ENCODE measurements around the gene FANCC. TPM values are rescaled to one million over a fixed set of nuclear protein-coding genes. Genes with fewer than 3 reads are reported as not detected.

Gene FANCC
- total RNA-seq, 2 donors from 2014 or later: 17.6 to 23.5 TPM

DNA sequence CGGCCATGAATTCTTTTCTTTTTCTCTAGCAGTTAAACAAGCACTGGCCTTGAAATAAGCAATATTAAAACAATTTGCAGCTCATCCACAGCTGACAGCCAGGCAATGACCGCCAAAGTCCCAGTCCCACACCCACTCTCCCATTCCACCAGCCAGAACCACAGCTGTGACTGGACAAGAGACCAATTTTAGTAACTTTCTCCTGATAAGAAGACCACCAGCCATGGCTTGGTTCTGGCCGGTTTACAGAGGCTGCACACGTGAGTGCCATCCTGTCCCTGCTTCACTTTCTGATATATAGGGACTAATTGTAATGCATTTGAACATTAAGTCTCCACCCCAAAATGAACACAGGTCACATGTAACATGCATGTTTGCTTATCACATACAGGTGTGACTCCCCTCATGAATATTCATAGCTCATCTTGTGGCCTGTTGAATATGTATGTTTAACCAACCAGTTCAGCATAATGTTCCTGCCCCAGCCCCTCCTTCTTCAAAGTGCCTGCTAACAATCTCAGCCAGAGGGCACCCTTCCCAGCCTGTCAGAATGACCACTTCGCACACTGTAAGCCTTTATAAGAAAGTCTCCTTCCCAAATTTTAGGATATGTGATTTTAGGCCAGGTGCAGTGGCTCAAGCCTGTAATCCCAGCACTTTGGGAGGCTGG is 23.9 kb upstream of the FANCC start:
- no peak overlapping the region for H3K27ac Mint-ChIP-seq
- peaks cover 9% of the 10 kb centered on the region for H3K27me3 Mint-ChIP-seq (ENCODE audit: insufficient read depth)
- peak; percentile 73 for DNase-seq
- Histone ChIP-seq H3K4me3 (ENCODE audit: low read length) (no peak overlapping the region), H3K27me3 (ENCODE audit: control insufficient read depth, insufficient read depth, low read length, poor library complexity, severe bottlenecking) (no peaks in the 10 kb centered on the region), H3K9me3 (ENCODE audit: control insufficient read depth, low read length) (no peaks in the 10 kb centered on the region), H3K9ac (ENCODE audit: extremely low read depth, low read length, poor library complexity, severe bottlenecking) (no peak overlapping the region), H3K27ac (ENCODE audit: low read depth, low read length) (no peak overlapping the region), H3K4me1 (ENCODE audit: control insufficient read depth, insufficient read depth, low read length) (no peaks in the 10 kb centered on the region), H3K36me3 (ENCODE audit: control insufficient read depth, insufficient read depth, low read length) (no peaks in the 10 kb centered on the region)
- TF ChIP-seq, protein P1, sequence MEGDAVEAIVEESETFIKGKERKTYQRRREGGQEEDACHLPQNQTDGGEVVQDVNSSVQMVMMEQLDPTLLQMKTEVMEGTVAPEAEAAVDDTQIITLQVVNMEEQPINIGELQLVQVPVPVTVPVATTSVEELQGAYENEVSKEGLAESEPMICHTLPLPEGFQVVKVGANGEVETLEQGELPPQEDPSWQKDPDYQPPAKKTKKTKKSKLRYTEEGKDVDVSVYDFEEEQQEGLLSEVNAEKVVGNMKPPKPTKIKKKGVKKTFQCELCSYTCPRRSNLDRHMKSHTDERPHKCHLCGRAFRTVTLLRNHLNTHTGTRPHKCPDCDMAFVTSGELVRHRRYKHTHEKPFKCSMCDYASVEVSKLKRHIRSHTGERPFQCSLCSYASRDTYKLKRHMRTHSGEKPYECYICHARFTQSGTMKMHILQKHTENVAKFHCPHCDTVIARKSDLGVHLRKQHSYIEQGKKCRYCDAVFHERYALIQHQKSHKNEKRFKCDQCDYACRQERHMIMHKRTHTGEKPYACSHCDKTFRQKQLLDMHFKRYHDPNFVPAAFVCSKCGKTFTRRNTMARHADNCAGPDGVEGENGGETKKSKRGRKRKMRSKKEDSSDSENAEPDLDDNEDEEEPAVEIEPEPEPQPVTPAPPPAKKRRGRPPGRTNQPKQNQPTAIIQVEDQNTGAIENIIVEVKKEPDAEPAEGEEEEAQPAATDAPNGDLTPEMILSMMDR (conservative IDR thresholded peaks at IDR 0.05): peak; percentile 64
- no peak overlapping the region for H3K4me3 Mint-ChIP-seq
- 90% methylated on average over 4 of the region's 5 CpGs; no CpG with 5 or more reads in 1 of the 2 experiments for WGBS, 2 experiments (ENCODE audit: insufficient coverage in 1 of 2, insufficient read length in 1 of 2)
- no peaks in the 10 kb centered on the region for H3K36me3 Mint-ChIP-seq (ENCODE audit: low read depth)
- H3K4me1 Mint-ChIP-seq: no peaks in the 10 kb centered on the region
- H3K9me3 Mint-ChIP-seq: no peaks in the 10 kb centered on the region

DNA sequence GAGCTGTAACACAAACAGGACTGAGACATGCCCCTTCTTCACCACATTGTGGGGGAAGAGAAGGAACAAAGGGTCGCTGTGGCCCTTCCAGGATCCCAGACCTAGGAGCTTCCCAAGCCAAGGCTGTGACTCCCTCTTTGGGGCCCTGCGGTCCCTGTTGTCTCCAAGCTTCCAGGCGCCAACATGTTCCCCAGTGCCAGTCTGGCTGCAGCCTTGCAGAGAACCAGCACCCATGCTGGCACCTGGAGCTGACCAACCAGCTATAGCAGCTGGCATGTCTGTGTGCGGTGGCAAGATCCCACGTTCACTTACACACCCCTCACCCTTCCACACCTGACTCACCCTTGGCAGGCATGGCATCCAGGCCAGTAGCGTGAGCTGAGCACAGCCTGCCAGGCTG is 20.7 kb upstream of the FANCC start:
- WGBS, 2 experiments (ENCODE audit: insufficient coverage in 1 of 2, insufficient read length in 1 of 2): 89 to 100% methylated on average over 1 to 6 of the region's 6 CpGs
- Histone ChIP-seq H3K27ac (ENCODE audit: low read depth, low read length) (no peak overlapping the region), H3K4me3 (ENCODE audit: low read length) (no peak overlapping the region), H3K27me3 (ENCODE audit: control insufficient read depth, insufficient read depth, low read length, poor library complexity, severe bottlenecking) (no peaks in the 10 kb centered on the region), H3K36me3 (ENCODE audit: control insufficient read depth, insufficient read depth, low read length) (no peaks in the 10 kb centered on the region), H3K9ac (ENCODE audit: extremely low read depth, low read length, poor library complexity, severe bottlenecking) (no peak overlapping the region), H3K4me1 (ENCODE audit: control insufficient read depth, insufficient read depth, low read length) (no peaks in the 10 kb centered on the region), H3K9me3 (ENCODE audit: control insufficient read depth, low read length) (no peaks in the 10 kb centered on the region)
- TF ChIP-seq, protein P1 (conservative IDR thresholded peaks at IDR 0.05): no peak
- Mint-ChIP-seq H3K27me3 (ENCODE audit: insufficient read depth) (peaks cover 2% of the 10 kb centered on the region), H3K4me1 (no peaks in the 10 kb centered on the region), H3K4me3 (no peak overlapping the region), H3K27ac (no peak overlapping the region), H3K9me3 (peaks cover 2% of the 10 kb centered on the region), H3K36me3 (ENCODE audit: low read depth) (no peaks in the 10 kb centered on the region)
- no peak for DNase-seq

DNA sequence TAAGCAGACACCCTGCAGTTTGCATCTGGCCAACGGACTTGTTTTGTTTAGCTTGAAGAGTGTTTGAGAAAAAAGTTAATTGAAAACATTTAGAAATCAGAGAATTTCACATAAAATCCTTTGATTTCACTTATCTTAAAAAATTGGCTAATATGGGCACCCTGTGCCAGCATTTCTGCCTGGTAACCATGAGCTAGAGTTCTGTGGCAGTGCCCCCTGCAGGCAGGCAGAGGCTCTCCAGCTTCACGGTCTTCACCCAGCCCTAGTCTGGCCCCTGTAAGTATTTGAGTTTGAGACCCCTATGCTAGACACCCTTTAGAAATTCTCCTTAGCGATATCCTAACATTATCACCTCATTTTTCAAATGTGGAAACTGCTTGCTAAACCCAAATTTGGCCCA is 18.8 kb upstream of the FANCC start:
- no peaks in the 10 kb centered on the region for H3K27me3 ChIP-seq (ENCODE audit: control insufficient read depth, insufficient read depth, low read length, poor library complexity, severe bottlenecking)
- Mint-ChIP-seq H3K27me3 (ENCODE audit: insufficient read depth) (peaks cover 4% of the 10 kb centered on the region), H3K9me3 (peaks cover 13% of the 10 kb centered on the region), H3K4me3 (no peak overlapping the region), H3K27ac (no peak overlapping the region), H3K4me1 (no peaks in the 10 kb centered on the region), H3K36me3 (ENCODE audit: low read depth) (no peaks in the 10 kb centered on the region)
- no peak overlapping the region for H3K27ac ChIP-seq (ENCODE audit: low read depth, low read length)
- peak; percentile 65 for DNase-seq
- H3K4me3 ChIP-seq (ENCODE audit: low read length): no peak overlapping the region
- H3K4me1 ChIP-seq (ENCODE audit: control insufficient read depth, insufficient read depth, low read length): no peaks in the 10 kb centered on the region
- no peak overlapping the region for H3K9ac ChIP-seq (ENCODE audit: extremely low read depth, low read length, poor library complexity, severe bottlenecking)
- no peaks in the 10 kb centered on the region for H3K36me3 ChIP-seq (ENCODE audit: control insufficient read depth, insufficient read depth, low read length)
- no peaks in the 10 kb centered on the region for H3K9me3 ChIP-seq (ENCODE audit: control insufficient read depth, low read length)
- TF ChIP-seq, protein P1 (conservative IDR thresholded peaks at IDR 0.05): peak; percentile 82
- WGBS, 2 experiments (ENCODE audit: insufficient coverage in 1 of 2, insufficient read length in 1 of 2): 94% methylated on average over 3 of the region's 3 CpGs; no CpG with 5 or more reads in 1 of the 2 experiments
